ENCODE measurements around the gene MRGPRG.

The MRGPRG gene

DNA sequence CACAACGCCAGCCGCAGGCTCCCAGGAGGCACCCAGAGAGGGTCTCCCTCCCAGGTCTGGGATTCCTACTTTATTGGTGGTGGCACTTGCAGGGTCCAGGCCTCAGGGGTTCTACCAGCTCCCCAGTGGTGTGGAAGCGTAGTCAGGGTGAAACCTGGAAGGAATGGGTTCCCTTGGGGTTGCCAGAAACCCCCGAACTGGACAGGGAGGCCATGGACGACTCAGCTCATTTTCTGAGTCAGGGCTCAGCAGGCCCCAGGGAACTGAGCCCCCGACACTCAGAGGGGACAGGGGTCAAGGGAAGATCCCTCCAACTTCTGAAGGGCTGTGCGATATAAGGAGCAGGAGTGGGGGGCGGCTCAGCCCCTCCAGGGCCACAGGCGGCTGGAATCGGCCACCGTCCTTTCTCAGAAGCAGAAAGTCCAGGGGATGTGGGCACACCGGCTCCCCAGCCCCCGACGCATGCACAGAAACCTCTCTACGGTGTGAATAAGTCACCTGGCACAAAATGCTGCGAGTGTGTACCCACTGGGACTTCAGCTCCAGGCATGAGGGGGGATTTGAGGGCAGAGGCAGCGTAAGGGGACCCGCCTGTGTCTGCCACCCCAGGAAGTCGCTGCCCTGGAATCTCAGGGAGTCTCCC lies 25.1 kb downstream of the MRGPRG start:
- no peak for DNase-seq

DNA sequence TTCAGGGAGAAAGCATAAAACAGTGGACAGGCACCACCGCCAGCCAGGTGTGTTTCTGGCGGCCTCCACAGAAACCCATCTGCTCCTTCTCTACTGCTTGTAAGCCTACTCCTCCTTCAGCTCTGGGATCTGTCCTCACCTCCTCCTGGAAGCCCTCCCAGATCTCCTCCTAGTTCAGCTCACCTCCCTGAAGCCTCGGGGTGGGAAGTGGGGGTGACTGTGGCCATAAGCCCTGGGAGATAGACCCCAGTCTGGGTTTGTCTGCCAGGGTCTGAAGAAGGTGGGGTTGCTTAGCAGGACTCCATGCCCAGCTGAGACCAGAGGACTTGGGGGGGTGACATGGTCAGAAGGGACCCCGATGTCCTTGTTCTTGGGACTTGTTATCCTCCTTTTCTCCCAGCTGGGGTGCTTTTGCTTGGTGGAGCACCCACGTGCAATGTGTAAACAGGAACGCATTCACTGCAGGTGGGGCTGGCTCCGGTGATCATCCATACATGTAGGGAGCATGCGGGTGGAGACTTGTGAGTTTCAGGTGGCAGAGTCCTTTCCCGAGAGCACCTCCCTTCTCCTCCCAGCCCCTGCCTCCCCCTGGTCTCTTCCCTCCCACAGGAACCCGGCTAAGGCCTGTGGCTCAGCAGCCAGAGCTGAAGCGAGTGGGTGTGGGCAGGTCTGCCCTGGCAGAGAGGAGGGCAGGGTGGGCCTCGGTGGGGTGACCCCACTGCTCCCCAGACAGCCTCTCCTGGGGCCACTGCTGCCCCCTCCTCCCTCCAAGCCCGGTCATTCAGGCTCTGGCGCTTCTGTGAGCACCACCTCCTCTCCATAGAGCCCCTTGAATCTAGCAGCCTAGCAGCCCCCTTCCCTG lies 25.9 kb downstream of the MRGPRG start:
- DNase-seq: no peak

DNA sequence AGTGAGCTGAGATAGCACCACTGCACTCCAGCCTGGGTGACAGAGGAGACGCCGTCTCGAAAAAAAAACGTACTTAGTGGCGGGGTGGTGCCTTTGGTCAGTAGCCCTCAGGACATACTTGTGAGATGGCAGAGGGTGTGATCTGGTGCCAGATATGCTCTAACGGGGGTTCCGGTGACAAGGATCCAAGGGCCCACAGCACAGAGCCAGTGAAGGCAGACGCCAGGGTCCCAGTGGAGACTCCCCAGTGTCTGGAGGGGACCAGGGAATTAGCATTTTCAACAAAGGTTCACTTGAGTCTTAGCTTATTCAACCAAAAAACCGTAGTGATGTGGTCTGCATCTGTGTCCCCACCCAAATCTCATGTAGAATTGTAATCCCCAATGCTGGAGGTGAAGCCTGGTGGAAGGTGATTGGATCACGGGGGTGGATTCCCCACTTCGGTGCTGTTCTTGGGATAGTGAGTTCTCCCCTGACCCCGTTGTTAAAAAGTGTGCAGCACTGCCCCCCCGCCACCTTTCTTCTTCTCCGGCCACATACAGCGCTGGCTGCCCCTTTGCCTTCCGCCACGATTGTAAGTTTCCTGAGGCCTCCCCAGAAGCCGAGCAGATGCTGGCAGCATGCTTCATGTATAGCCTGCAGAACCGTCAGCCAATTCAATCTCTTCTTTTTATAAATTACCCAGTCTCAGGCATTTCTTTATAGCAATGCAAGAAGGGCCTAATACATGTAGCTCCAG lies 26.9 kb downstream of the MRGPRG start:
- DNase-seq: no peak

DNA sequence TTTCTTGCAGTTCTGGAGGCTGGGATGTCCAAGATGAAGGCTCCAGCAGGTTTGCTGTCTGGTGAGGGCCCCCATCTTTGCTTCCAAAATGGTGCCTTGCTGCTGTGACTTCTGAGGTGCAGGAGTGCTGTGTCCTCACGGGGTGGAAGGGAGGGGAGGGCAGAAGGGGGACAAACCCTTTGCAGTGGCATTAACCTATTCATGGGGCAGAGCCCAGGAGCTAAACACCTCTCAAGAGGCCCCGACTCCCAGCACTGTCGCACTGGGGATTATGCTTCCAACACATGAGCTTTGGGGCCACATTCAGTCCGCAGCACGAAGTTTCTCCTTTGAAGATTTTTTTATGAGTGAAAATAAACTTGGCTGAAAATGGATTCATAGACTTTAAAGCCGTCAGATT lies 28.0 kb downstream of the MRGPRG start:
- no peak for DNase-seq

DNA sequence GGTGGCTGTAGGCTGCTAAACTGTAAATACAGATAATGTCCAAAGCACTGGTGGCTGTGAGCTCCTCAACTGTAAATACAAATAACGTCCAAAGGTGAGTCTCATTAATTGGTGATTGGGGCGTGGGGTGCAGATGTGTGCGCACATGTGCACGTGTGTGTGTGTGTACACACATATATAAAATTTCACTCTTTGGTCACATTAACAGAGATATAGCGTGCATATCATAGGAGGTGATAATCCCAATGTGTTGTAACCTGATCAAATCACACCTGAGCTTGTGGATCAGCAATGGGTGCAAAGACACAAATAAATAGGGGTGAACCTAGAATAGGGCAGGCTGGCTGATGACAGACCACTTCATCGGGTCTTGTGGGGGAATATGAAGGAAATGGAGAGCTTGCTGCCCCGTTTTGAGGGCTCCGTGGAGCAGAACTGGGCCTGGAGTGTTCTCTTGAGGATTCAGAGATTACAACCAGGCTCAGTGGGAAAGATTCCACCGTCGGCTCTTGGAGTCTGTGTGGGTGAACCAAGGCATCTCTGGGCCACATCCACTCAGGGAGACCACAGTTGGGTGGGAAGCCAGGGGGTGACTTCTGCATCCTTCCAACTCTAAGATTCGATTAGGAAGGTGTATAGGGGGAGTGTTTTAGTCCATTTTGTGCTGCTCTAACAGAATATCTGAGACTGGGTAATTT lies 28.6 kb downstream of the MRGPRG start:
- no peak for DNase-seq

DNA sequence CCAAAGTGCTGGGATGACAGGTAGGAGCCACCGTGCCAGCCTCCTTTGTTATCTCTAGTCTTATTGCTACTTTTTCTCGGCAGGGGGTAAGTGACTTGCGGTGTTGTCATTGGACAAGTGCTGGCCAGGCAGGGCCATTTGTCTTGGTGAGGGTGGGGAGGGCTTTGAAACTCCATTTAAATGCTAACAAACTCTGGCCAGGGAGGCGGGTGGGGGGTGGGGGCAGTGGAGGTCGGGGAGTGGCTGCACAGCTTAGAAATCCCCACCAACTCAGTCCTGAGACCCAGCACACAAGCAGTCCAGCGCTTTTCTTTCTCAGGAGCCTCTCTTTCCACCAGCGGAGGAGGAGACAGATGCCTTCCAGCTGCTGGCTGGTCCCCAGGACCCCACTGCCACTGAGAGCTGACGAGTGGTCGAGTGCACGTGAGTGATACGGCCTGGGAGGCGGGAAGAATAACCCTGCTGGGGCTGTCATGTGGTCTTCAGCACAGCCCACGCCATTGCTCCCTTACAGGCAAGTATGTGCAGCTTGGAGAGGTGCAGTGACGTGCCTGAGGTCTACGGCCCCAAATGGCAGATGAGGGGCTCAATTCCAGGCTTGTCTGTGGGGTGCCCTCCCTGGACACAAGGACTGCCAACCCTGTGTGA lies 29.3 kb downstream of the MRGPRG start:
- DNase-seq: no peak

DNA sequence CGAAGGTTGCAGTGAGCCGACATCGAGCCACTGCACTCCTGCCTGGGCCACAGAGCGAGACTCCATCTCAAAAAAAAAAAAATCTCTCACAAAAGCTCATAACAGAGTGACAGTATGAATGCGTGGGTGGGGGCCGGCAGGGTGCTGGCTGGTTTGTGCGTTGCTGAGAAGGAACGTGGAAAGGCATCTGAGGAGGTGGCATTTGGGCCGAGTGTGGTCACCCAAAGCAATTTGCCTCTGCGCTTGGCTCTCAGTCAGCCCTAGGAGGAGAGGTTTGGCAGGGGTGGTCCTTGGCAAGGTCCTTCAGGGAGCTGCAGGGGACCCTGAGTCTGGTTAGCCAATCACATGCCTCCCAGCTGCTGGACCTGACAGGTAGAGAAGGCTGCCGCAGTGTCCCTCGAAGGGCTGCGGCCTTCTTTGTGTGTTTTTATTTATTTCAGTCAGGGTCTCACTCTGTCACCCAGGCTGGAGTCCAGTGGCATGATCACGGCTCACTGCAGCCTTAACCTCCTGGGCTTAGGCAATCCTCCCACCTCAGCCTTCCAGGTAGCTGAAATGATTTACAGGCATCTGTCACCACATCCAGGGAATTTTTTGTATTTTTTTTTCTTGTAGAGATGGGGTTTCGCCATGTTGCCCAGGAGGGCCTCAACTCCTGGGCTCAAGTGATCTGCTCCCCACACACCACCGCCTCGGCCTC lies 30.0 kb downstream of the MRGPRG start:
- DNase-seq: no peak

DNA sequence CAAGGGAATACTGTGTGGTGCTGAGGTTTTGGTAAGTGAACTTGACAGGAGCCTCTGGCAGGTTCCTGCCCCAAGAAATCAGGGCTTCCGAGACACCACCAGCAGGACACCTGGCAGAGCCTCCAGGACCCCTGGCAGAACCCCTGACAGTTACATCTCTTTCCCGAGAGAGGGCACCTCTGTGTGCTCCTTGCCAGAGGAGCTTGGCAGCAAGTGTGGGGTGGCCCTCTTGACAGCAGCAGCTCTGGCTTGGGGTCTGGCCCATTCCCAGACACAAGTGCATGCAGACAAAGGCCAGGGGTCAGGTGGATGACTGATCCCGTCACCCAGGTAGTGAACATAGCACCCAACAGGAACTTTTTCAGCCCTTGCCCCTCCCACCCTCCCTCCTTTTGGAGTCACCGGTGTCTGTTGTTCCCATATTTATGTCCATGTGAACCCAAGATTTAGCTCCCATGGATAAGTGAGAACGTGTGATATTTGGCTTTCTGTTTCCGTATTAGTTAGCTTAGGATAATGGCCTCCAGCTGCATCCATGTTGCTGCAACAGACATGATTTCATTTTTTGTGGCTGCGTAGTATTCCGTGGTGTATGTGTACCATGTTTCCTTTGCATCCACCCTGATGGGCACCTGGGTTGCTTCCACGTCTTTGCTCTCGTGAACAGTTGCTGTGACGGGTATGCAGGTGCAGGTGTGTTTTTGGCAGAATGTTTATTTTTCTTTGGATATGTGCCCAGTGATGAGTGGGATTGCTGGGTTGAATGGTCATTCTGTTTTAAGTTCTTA lies 32.3 kb downstream of the MRGPRG start:
- DNase-seq: no peak

DNA sequence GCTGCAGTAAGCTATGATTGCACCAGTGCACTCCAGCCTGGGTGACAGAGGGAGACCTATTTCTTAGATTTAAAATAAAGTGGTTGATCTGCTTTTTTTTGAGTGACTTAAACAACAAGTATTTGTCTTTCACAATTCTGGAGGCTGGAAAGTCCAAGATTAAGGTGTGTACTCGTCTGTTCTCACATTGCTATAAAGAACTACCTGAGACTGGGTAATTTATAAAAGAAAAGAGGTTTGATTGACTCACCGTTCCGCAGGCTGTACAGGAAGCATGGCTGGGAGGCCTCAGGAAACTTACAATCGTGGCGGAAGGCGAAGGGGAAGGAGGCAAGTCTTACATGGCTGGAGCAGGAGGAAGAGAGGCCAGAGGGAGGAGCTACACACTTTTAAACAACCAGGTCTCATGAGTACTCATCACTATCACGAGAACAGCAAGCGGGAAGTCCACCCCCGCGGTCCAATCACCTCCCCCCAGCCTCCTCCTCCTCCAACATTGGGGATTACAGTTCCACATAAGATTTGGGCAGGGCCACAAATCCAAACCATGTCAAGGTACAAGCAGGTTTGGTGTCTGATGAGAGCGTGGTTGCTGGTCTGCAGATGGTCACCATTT lies 33.8 kb downstream of the MRGPRG start:
- DNase-seq: no peak

DNA sequence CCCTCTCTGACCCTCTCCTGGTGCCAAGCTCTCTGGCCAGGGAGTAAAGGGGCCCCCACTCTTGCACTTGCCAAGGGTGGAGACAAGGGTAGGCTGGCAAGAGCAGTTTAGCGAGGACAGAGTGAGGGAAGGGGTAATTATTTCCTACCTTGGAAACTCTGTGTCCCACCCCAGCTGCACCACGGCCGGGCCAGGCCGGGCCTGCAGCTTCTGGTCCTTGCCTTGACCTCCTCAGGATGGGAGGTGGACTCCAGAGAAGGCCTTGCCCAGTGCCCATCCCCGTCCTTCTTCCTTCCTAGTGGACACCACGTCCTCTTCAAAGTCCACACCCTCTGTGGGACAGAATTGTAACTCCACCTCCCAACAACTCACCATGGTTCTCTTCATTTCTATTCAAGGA lies 35.1 kb downstream of the MRGPRG start:
- DNase-seq: no peak

DNA sequence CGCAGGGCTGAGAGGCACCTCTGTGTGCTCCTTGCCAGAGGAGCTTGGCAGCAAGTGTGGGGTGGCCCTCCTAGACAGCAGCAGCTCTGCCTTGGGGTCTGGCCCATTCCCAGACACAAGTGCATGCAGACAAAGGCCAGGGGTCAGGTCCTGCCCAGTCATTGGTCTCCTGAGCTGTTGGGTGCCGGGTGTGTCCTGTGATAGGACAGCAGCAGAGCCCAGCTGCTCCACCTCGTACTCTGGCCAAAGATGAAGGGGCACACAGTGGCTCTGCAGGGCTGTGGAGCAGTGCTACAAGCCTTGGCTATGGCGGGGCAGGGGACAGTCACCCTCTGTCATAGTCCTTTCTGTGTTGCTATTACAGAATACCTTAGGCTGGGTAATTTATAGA lies 36.2 kb downstream of the MRGPRG start:
- no peak for DNase-seq

DNA sequence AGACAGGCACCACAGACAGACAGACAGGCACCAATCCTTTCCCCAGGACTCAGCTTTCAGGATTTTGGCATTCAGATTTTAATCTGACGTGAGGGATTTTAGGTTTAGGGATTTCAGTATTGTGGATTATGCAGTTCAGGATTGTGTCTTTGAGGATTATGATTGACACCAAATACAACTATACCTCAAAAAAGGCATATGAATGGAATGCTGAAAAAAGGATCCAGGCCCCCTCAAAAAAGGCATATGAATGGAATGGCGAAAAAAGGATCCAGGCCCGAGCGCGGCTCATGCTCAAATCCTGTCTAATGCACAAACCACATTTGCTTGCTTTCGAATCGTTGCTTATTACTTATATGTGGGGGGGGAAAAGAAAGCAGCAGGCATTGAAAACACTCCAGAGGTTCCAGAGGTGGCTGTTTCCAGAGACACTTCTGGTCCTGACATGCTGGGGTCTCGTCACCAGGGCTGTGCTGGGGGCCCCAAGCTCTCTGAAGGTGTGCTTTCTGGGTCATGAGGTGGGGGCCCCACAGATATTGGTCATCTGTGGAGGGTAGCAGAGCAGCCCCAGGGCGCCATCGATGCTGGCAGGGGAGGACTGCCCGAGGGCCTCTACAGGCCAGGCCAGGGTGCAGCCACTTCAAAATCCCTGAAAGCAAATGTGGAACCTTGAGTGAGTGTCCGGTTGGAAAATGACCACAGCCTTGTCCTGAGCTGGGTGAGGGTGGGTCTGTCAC lies 36.7 kb downstream of the MRGPRG start:
- DNase-seq: no peak

DNA sequence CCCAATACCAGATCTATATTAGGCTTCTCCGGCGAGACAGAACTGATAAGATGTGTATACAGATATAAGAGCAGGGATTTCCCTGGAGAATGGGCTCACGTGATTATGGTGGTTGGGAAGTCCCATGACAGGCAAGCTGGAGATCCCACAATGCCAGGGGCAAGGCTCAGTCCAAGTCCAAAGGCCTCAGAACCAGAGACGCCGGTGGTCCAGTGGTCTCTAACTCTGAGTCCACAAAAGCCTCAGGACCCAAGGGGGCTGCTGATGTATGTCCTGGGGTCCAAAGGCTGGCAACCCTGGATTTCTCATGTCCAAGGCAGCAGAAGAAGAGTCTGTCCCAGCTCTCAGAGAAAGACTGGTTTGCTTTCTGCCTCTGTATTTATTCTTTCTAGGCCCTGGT lies 37.7 kb downstream of the MRGPRG start:
- DNase-seq: no peak

DNA sequence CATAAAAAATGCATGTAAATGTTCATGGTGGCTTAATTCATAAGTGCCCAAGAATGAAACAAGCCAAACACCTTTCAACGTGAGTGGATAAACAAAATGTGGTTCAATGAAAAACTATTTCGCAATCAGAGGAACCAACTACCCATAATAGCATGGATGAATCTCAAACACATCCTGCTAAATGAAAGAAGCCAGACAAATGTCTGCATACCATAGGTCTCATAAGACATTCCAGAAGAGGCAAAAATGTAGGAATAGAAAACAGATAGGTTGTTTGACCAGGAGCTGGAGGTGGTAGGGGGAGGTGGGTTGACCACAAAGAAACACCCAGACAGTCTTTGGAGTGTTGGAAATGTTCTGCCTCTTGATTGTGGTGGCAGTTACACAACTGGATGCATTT lies 40.3 kb downstream of the MRGPRG start:
- no peak for DNase-seq

DNA sequence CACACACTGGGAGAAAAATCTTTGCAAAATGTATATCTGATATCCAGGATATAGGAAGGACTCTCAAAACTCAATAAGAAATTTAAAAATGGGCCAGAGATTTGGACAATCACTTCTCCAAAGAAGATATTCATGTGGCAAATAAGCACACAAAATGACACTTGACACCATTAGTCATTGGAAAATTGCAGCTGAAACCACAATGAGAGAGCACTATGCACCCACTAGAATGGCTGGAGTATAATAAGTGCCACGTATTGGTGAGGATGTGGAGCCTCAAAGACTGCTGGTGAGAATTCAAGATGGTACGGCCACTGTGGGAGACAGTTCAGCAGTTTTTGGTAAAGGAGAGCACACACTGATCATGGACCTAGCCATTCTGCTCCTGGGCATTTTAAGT lies 40.7 kb downstream of the MRGPRG start:
- DNase-seq: no peak

DNA sequence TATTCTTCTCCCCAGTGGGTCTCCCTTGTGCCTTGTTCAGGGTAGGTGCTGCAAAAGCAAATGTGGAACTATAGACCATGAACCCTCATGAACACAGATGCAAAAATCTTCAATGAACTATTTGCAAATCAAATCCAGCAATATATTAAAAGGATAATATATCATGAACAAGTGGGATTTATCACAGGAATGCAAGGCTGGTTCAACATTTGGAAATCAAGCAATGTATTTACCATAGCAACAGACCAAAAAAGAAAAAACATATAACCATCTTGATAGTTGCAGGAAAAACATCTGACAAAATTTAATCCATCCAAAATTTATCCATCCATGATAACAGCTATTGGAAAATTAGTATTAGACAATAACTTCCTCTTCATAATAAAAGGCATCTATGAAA lies 42.1 kb downstream of the MRGPRG start:
- DNase-seq: no peak

DNA sequence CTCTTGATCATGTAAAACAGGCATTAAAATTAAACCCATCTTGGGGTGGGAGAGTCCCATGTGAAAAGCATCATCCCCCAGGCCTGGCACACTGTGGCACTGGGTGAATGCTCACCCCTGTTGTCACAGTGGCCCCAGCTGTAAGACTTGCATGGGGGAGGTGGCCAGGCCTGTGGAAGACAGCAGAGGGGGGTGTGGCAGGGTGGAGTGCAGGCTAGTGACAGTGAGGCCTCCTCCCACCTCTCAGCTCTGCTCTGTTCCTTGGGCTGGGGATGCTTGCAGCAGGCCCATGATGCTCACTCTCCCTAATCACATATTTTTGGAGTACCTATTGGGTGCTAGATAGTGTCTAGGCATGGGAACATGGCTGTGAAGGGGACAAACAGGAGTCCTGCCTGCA lies 43.4 kb downstream of the MRGPRG start:
- no peak for DNase-seq

DNA sequence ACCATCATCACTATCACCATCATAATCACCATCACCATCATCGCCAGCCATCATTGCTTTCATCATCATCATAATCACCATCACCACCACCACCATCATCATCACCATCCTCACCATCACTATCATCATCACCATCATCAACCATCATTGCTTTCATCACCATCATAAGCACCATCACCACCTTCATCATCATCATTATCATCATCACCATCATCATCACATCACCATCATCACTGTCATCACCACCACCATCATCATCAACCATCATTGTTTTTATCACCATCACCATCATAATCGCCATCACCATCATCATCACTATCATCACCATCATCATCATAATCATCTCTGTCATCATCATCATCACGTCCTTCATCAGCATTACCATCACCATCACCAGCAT lies 44.2 kb downstream of the MRGPRG start:
- no peak for DNase-seq

DNA sequence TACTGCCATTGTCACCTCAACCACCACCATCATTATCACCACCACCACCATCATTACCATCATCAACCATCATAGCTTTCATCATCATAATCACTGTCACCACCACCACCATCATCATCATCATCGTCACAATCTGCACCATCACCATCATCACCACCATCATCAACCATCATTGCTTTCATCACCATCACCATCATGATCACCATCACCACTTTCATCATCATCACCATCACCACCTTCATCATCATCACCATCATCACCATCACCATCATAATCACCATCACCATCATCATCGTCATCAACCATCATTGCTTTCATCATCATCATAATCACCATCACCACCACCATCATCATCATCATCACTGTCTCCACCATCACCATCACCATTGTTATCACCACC lies 44.8 kb downstream of the MRGPRG start:
- DNase-seq: no peak

DNA sequence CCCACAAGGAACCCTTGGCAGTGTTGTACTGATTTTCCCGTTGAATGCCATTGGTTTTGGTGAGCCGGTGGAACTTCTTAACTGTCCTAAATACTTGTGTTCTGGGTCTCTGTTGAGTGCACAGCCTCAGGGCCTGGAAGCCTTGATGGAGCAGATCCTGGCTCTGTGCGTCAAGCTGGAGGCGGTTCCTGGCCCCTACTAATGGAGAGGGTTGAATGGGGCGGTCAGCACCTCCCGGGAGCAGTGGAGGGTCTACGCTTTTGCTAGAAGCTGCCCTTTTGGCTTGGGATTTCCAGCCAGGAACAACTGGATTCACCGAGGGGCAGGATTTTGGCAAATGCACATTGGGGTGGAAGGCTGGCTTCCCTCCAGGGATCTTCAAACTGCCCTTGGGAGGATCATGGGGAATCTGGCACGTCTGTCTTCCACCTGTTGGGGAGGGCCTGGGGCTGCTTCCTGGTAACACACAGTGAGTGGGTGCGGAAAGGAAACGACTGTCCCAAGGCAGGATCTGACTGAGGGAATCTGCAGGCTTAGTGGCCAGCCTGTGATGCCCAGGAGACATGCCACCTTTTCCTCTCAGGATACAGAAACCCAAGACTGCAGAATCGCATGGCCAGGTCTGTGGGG lies 46.6 kb downstream of the MRGPRG start:
- DNase-seq: no peak
